HG03565 (cell line): ENCODE measurements around the gene TCFL5.

Experiments
- ATAC-seq: cut with Tn5 transposase; IDR thresholded peaks from one replicate; pipeline ENCODE4 v1.9.1; 2021; ENCODE audit warnings: mild to moderate bottlenecking, moderate library complexity; ENCODE audit not compliant: unreplicated experiment

The TCFL5 gene

GRCh38 chr20:62814060-62814708 is 47.4 kb downstream of the TCFL5 start:
- no peak for ATAC-seq

- no peak for ATAC-seq
Observed at GRCh38 chr20:62813588-62813987, 48.0 kb downstream of the TCFL5 start.

GRCh38 chr20:62812907-62813200 is 48.8 kb downstream of the TCFL5 start:
- no peak for ATAC-seq

- no peak for ATAC-seq
Observed at GRCh38 chr20:62812181-62812906, 49.3 kb downstream of the TCFL5 start.

GRCh38 chr20:62811720-62812119 is 49.9 kb downstream of the TCFL5 start:
- ATAC-seq: no peak

GRCh38 chr20:62811320-62811719 is 50.3 kb downstream of the TCFL5 start:
- no peak for ATAC-seq

- no peak for ATAC-seq
Observed at GRCh38 chr20:62809530-62810428, 51.8 kb downstream of the TCFL5 start.

- ATAC-seq: no peak
Observed at GRCh38 chr20:62808211-62808865, 53.3 kb downstream of the TCFL5 start.

- no peak for ATAC-seq
Observed at GRCh38 chr20:62807444-62808210, 54.0 kb downstream of the TCFL5 start.

GRCh38 chr20:62806383-62807050 is 55.1 kb downstream of the TCFL5 start:
- ATAC-seq: no peak

- no peak for ATAC-seq
Observed at GRCh38 chr20:62805711-62806382, 55.8 kb downstream of the TCFL5 start.

- no peak for ATAC-seq
Observed at GRCh38 chr20:62805155-62805710, 56.4 kb downstream of the TCFL5 start.

- no peak for ATAC-seq
Observed at GRCh38 chr20:62804627-62805154, 56.9 kb downstream of the TCFL5 start, which contains the start of gene OGFR. TSS of gene OGFR (plus strand) at chr20:62804835. CDS start at chr20:62804860, 25 bp downstream.

GRCh38 chr20:62804021-62804626 is 57.5 kb downstream of the TCFL5 start:
- no peak for ATAC-seq

GRCh38 chr20:62802026-62802712 is 59.5 kb downstream of the TCFL5 start:
- ATAC-seq: no peak

GRCh38 chr20:62801284-62802010 is 60.2 kb downstream of the TCFL5 start:
- ATAC-seq: no peak
